Activated CD4-positive, alpha-beta T cell treated with anti-CD3 and anti-CD28 coated beads, Interleukin-2, amount 50 U/mL, for 24 hours (primary cell): ENCODE results near the gene ATG5.
"Not testable (repeated sequence)": the region's sequence is repeated elsewhere in the genome, so short reads cannot be mapped to it uniquely, and the experiment has no call there.

Experiments used
- DNase-seq, 2 donors: peaks; one replicate each; pipeline ENCODE4 v3.0.0-alpha.2; 2020; ENCODE audit warnings: low read depth in 1 of 2, low spot score in 1 of 2

ATG5 gene

DNA sequence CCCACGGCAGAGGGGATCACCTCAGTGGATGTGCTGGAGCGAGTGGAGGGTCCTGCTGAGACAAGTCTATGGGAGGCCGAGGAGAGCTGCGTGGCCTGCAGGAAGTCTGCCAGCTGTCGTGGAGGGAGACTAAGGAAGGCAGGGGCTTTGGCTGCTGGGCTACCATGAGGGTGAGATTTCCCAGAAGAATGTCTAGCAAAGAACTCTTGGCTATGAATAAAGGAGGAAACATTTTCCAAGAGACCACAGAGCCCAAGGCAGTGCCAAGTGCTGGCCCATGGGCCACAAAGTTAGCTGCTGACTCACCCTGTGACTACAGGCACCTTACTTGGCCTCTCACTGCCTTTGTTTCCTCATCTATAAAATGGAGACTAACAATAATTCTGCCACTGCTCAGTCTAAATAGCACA, 166.0 kb downstream of the ATG5 start:
- DNase-seq, result no peak

DNA sequence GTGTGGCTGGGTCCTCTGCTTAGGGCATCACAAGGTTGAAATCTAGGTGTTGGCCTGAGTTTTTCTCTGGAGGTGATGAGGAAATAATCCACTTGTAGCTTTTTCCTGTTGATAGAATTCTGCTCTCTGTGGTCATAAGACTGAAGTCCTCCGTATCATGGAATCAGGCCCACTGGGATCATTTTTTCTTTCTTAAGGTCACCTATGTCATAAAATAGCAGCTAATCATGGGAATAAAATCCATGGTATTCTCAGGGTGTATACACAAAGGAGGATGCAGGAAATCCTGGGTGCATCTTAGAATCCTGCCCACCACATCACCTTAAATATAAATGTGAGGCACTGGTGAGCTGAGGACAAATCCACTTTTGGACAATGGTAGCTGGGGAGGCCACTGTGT, 166.7 kb downstream of the ATG5 start:
- no peak for DNase-seq

DNA sequence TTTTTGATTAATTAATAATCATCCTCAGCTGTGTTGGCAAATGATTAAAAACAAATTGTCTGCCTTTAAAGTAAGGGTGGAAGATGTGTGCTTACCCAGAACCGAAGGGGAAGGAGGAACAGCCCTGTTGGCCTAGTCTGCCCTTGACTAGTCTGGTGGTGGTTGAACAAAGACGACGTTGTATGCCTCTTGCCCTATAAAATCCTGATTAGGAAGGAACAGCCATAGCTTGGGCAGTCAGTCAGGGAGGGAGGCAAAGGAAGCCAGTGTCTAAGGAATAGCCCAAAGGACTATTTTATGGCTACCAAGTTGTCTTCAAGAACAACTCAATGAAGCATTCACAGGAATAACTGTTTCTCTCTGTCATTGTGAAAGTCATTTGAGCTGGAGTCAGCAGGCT, 168.7 kb downstream of the ATG5 start:
- DNase-seq, result no peak

DNA sequence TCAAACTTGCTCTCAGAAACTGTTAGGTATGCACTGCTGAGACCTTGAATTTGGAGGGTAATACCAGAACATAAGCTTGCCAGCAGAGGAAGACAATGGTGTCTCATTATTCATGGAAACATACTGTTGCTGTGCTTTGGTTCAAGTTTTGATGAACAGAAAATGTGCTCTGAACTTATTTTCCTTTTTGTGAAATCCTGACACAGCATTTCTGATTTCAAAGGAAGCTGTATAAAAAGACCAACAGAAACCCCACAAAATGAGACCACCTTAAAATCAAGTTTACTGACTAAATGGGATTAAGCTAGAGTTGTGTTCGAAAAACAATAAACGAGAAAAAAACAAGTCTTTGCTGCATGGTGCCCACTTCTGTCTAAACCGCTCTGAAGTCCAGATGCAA, 169.1 kb downstream of the ATG5 start:
- no peak for DNase-seq

DNA sequence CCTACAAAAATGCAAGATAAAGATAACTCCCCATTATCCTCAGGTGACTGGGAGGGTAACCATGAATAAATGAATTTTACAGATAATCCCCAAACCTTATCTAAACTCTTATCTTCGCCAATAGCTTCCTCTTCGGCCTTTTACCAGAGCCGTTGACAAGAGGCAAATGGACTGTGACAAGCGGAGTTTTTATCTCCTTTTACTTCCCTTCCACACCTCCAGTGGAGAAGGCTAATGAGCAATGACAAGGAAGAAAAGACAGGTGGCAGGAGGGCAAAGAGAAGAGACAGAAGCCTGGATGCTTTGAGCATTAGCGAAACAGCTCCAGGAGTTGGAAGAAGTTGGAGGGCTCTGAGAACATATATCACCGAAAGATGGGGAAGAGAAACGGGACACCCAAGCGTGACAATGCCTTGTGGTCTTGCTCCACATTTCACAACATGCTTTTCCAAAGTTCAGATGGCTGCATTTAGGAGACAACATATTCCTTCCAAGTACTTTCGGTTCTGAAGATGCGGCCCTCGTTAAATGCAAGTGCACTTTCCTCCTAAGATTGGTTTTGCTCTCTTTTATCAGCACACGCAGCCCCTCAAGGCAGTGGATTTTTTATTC, 170.2 kb downstream of the ATG5 start:
- no peak for DNase-seq

DNA sequence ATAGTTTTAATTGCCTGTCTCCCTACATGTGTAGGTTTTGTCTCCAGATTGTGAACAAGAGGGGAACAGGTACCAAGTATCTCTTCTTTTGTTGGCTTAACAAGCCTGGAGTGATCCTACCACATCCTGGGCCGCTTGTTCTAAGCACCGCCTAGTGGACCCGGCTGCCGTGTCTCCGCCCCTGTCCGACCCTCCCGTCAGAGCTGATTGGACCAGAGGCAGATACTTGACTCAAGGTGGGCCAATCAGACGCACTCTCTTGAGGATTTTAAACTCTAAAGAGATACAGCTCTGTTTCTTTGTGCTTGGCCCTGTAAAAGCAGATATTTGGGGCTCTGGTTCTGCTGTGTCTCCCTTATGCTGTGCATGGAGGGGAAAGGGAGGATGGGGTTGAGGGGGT, 171.2 kb downstream of the ATG5 start:
- no peak for DNase-seq

DNA sequence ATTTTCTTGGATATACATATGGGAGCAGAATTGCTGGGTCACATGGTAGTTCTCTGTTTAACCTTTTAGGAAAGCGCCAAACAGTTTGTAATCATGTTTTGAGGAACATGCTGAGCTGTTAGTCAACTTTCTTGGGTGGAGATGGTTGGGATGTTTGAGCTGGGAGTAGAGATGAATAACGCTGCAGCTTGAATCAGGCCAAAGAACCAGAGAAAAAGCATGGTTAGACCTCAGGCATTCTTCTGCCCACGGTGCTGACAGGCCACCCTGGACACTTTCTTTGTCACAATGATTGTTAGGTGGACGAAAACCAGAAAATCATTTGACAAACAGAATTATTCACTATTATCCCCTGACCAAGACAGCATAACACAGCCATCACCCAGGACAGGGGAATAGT, 172.6 kb downstream of the ATG5 start:
- no peak for DNase-seq

DNA sequence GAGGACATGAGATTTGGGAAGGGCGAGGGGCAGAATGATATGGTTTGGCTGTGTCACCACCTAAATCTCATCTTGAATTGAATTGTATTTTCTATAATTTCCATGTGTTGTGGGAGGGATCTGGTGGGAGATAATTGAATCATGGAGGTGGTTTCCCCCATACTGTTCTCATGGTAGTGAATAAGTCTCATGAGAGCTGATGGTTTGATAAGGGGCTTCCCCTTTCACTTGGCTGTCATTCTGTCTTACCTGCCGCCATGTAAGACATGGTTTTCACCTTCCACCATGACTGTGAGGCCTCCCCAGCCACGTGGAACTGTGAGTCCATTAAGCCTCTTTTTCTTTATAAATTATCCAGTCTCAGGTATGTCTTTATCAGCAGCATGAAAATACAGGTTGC, 173.1 kb downstream of the ATG5 start:
- not testable (repeated sequence) for DNase-seq

DNA sequence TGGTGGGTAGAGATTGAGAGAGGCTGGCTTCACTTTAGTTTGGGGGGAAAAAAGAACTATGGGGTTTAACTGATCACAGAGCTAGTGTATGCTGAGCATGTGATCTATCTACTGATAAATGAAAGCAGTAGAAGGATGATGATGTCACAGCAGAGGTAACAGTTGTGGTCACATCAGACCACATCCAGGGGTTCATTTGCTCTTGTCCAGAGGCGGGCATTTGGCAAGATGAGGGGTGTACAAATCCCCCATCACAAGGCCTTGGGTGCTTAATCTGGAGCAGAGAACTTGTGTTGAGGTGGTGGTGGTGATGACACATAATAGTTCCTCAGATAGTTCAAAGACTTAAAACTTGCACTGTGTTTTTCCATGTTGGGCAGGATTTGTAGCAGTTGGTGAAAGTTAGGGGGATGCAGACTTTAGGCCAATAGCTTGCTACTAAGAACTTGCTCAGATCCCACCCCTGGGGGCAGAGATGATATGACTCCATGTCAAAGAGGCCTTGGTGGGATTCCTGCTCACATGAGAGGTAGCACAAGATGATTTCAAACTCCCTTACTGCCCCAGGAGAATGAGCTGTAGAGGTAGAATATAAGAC, 176.0 kb downstream of the ATG5 start:
- no peak for DNase-seq

DNA sequence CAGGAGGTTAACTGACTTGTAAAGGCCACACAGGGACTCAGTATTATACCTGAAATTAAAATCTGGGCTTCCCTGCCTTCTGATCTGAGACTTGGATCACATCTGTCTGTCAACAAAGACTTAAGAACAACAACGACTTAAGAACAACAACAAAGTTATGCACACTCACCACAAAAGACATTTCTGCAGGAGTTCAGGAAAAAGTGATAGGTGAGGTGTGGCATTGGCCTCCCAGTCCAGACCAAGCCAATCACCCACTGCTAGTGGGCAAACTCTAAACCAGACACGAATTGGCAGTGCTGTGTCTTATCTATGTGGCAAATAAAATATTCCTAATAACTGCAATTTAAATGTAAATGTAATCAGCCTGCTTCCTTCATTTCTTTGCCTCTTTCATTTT, 178.1 kb downstream of the ATG5 start:
- DNase-seq, result no peak

DNA sequence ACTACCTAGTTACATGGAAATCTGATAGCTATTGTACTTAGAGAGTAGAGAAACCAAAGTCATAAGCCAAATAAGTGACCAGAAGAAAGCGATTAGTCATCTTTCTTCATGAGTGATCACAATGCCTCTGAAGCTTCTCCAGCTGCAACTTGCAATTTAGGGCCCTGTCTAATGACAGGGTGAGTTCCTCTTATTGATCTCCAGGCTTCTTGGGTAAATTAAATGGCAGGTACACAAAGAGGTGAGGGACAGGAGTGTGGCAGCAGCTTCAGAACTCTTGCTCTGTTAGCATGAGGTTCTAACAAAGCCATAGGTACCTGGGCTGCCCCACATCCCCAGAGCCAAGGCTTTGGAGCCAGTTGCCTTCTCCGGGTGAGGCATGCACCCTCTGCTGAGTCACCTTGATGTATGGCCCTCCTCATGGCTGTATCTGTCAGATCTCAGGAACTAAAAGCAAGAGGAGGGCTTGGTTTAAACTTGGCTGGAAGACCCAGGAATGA, 178.7 kb downstream of the ATG5 start:
- DNase-seq, result no peak

DNA sequence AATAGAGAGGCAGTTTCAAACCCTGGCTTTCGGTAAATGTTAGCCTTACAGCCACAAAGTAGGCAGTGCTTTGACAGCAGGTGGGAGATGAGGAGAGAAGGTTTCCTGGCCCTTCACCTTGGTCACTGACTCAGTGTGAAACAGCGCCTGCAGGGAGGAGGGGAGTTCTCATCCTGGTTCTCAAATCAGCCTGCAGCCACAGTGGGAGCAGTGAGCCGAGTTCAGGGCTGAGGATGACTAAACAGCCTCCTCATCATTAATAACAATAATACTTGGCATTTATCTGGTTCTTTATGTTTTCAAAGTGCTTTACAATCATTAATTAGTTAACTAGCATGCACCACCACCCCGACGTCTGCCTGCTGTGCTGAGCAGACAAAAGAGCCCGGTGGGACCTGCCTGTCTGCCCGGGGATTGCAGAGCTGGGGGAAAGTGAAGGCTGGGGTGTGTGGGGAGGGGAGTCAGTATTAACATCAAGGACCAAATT, 179.8 kb downstream of the ATG5 start:
- DNase-seq, result no peak

DNA sequence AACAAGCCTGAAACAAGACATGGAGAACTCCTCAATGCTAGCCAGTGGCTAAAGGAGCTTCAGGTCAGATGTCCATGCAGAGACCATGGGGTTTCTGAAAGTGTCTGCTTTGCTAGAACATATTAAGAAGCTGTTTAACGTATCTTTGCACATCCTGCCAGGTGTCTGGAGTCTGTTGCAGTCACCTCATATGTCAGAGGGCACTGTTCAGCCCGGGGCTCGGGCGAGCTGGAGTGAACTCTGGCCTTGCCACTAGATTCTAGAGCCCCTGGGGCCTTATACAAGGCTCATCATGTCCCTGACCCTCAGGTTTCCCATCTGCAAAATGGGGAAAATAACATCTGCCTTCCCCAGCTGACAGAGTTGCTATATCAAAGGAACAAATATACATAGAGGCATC, 180.4 kb downstream of the ATG5 start:
- no peak for DNase-seq

DNA sequence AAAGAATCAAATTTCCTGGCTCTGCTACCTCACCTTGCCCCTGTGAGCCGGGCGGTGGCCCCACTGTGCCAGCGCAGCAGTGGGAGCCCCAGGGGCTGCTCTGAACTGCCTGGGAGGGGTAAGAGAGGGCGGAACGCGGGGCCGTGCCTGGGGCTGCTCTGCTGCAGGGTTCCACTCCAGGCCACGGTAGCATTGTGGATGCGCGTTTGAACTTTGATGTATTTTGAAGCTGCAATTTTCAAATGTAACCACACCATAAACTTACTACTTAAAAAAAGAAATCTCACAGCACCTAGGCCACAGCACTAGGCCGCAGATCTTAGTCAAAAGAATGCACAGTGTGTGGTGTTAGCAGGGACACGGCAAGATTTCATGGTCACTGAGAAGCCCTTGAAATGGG, 181.9 kb downstream of the ATG5 start:
- no peak for DNase-seq

DNA sequence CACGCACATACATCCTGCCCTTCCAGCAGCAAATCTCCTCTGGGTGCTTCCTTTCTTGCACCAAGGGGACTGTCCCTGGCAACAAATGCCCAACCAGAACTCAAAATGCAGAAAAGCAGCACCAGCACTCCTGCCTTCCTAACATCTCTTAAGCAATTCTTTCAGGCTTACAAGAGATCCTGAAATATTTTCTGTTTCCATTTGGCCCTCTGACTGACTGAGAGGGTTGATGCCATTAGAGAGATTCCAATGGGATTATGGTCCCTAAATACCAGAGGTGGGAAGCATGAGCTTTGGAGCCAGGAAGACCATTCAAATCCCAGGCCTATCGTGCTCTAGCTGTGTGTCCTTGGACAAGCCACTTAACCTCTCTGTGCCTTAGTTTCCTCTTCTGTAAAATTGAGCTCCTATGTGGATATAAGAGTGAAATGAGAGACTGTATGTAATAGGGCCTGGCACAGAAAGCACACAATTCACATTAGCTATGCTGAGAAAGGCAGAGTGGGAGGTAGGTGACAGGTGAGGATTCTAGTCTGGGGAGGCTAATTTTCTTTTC, 182.6 kb downstream of the ATG5 start:
- DNase-seq, result no peak

DNA sequence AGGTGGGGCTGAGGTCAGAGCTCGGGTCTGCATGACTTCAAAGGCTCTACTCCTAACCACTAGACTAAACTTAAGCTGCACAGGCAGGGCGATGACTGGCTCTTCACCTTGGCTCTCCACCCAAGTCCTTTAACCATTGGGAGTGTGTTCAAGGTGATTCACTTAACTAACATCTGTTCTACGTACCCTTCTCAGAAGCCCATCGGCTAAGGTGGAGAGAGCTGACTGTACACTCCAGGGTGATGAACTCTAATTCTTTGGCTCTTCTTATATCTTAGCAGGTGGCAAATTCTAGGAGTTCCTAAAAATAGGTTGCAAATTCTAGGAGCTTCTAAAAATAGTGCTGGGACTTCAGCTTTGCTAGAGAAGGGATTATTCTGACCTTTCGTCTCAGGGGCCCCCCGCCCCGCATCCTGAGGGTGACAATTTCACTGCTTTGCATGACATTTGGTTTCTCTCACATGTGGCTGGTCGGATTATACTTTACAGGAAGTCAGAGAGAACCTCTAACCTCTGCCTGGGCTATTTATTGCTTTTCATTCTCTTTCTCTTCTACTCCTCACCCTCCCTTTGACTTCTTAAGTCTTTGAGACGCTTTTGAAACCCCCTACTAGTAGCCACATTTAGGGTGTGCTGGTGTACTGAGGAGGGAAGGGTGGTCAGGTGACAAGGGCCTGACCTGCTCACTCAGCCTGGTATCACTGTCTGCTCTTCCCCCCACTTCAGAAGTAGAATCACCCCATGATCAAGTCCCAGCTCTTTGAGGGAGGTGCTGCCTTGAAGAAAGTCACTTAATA, 183.9 kb downstream of the ATG5 start:
- peak in 1 of 2 donors; percentile 48 for DNase-seq

DNA sequence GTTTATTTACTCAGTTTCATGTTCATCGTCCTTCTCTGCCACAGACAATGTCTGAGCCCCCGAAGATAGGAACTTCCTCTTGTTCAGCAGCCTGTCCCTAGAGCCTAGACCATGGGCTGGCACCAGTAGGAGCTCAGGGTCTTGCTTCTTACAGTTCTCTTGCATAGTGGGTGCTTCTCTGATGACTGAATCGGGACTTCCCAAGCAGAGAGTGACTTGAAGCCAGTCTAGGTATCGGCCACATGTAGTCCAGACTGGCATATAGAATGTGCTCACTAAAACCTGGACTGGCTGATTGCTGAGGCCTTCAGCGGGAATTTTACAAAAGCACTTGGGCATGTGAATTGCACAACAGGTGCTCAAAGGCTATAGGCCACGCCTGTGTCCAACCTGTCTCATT, 187.4 kb downstream of the ATG5 start:
- DNase-seq, result no peak

DNA sequence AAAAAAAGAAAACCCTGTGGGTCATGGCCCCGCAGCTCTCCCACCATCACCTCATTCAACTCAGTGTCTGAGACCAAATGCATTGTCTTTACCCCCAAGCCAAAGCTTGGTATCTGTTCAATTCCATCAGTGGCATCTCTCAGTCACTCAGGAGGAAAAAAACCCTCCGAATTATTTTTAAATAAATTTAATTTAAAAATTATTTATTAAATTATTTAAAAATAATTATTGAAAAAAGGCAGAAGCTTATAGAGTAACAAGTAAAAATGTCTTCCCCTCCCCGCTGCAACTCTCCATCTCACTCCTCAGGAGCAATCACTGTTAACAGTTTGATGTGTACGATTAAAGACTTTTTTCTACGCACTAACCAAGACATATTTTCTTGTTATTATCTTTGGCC, 188.7 kb downstream of the ATG5 start:
- DNase-seq, result no peak

DNA sequence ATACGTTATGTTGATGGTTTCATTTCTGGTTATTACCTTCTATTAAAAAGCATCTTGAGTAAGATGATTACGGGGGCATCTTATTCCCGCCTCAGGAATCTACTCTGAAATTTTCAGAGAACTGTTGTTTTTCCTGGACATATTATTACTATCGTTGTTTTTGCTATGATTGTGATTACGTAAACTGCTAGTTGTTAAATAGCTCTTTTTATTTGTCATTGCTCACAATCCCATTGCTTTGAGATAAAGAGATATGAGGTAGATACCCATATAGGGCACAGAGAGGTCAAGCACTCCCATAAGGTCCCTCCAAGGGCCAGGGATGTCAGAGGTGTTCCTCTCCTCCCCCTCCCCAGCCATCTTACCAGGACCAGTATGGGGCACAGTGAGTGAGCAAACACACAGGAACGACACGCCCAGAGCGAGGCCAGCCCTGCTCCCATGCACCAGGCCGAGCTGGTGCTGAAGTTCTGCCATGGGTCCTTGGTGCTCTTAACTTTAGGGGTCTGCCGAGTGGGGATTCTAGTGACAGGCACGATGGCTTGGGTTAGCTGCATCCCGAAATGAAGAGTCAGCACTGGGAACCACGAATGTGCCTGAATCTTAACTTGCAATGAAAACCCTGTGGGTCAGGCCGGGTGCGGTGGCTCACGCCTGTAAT, 189.5 kb downstream of the ATG5 start:
- DNase-seq, result no peak

DNA sequence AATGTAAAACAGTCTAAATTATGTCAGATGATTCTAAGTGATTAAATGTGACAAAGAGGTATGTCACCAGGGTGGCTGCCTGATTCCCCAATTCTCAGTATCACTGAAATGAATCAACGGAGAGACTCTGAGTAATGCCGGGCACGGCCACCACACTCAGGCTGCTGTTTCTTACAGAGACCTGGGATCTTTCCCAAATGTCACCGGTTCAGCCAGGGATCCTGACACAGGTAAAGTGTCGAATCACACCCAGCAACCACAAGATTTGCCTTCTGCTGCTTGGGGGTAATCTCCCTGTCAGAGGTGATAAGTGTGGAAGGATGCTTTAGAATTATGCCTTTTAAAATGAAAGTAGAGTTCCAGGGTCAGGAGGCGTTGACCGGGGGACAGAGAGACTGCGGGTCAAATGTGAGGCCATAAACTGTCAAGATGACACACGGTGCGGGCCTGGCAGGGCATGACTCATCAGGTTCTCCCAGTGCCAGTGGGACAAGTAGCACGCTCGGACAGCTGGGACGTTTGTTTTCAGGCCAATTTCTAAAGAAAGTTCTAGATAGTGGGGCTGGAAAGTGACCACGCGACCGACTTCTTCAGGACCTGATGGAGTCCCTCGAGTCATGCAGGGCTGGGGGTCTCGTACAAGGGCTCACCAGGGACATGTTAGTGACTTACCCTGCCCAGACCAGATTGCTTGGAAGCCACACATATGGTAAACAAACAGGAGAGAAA, 190.5 kb downstream of the ATG5 start:
- no peak for DNase-seq
